HepG2 (cell line): ENCODE measurements around the gene ACTN4. TPM values are rescaled to one million over a fixed set of nuclear protein-coding genes. Genes with fewer than 3 reads are reported as not detected.

ENCODE experiments used
- CBX2 ChIP-seq, 2 experiments: fragments of 200-600 bp in 1 of 2; sonication (generic); formaldehyde crosslinking in 1 of 2; IDR thresholded peaks; 2 replicates each; pipeline versions ENCODE4 v1.7.0 to v1.8.1; 2018 to 2022; ENCODE audit warnings: low read depth in 2 of 2, low read length in 1 of 2, mild to moderate bottlenecking in 1 of 2, missing genetic modification reagents in 1 of 2
- EEA1 ChIP-seq: sonication (generic); formaldehyde crosslinking; IDR thresholded peaks from 2 replicates; pipeline ENCODE4 v1.5.1; 2020; ENCODE audit warnings: mild to moderate bottlenecking, missing genetic modification reagents, borderline replicate concordance
- HHEX ChIP-seq: IDR thresholded peaks from 2 replicates; pipeline ENCODE4 v1.6.1; 2016; ENCODE audit warnings: control low read depth
- JDP2 ChIP-seq: sonication (generic); formaldehyde crosslinking; IDR thresholded peaks from 2 replicates; pipeline ENCODE4 v1.8.1; 2022; ENCODE audit warnings: missing genetic modification reagents, borderline replicate concordance
- RFX3 ChIP-seq: IDR thresholded peaks from 2 replicates; pipeline ENCODE4 v1.6.1; 2016; ENCODE audit warnings: missing biosample characterization, missing genetic modification reagents
- SNAI1 ChIP-seq: sonication (generic); formaldehyde crosslinking; IDR thresholded peaks from 2 replicates; pipeline ENCODE4 v1.5.0; 2020; ENCODE audit warnings: mild to moderate bottlenecking, missing genetic modification reagents, borderline replicate concordance
- TMF1 ChIP-seq: sonication (generic); formaldehyde crosslinking; IDR thresholded peaks from 2 replicates; pipeline ENCODE4 v1.8.1; 2022; ENCODE audit warnings: low read depth, missing genetic modification reagents
- ZFP36L2 ChIP-seq: sonication (generic); formaldehyde crosslinking; IDR thresholded peaks from 2 replicates; pipeline ENCODE4 v1.4.0; 2020; ENCODE audit warnings: missing genetic modification reagents
- ZNF101 ChIP-seq: sonication (generic); formaldehyde crosslinking; IDR thresholded peaks from 2 replicates; pipeline ENCODE4 v1.4.0; 2020; ENCODE audit warnings: mild to moderate bottlenecking, low read depth, missing genetic modification reagents, borderline replicate concordance
- ZNF747 ChIP-seq: sonication (generic); formaldehyde crosslinking; IDR thresholded peaks from 2 replicates; pipeline ENCODE4 v1.8.1; 2023; ENCODE audit warnings: missing genetic modification reagents, mild to moderate bottlenecking, borderline replicate concordance
- ZNF792 ChIP-seq: IDR thresholded peaks from 2 replicates; pipeline ENCODE4 v1.6.1; 2016
- polyA plus RNA-seq, 8 experiments: library from polyadenylated mRNA; depleted of rRNA in 3 of 8; stranded (reverse) in 7 of 8; unstranded in 1 of 8; fragments of >200 nt; fragmentation: Illumina TruSeq in 4 of 8; extraction: Trizol in 4 of 8; gene quantifications; 2 replicates each; pipeline versions ENCODE4 v1.2.1 to v1.2.3, GENCODE V29; 2011 to 2016; ENCODE audit warnings: low read depth in 4 of 8, missing spikeins in 1 of 8, mixed read lengths in 1 of 8; ENCODE audit not compliant: insufficient read depth in 1 of 8
- total RNA-seq, 5 experiments: library from RNA; depleted of rRNA; stranded (reverse); fragments of >200 nt; fragmentation: Illumina TruSeq; extraction: Trizol; gene quantifications; 2 replicates each; pipeline ENCODE4 v1.2.3, GENCODE V29; 2016; ENCODE audit warnings: low read depth in 1 of 5
- TF ChIP-seq, protein P1 (sequence below): sonication (generic); formaldehyde crosslinking; IDR thresholded peaks from 2 replicates; pipeline ENCODE4 v1.4.0; 2020; ENCODE audit warnings: missing genetic modification reagents
- TF ChIP-seq, protein P2 (sequence below): sonication (generic); formaldehyde crosslinking; IDR thresholded peaks from 2 replicates; pipeline ENCODE4 v1.5.0; 2020; ENCODE audit warnings: missing genetic modification reagents, mild to moderate bottlenecking, borderline replicate concordance
- TF ChIP-seq, protein P3 (sequence below): IDR thresholded peaks from 2 replicates; pipeline ENCODE4 v1.6.1; 2016; ENCODE audit warnings: missing compliant biosample characterization, missing genetic modification reagents, borderline replicate concordance
- TF ChIP-seq, protein P4 (sequence below): sonication (generic); formaldehyde crosslinking; IDR thresholded peaks from 2 replicates; pipeline ENCODE4 v1.4.0; 2020; ENCODE audit warnings: missing genetic modification reagents
- TF ChIP-seq, protein P5 (sequence below): sonication (generic); formaldehyde crosslinking; IDR thresholded peaks from 2 replicates; pipeline ENCODE4 v1.4.0; 2020; ENCODE audit warnings: mild to moderate bottlenecking, missing genetic modification reagents, borderline replicate concordance
- TF ChIP-seq, protein P6 (sequence below): sonication (generic); formaldehyde crosslinking; IDR thresholded peaks from 2 replicates; pipeline ENCODE4 v1.5.0; 2020; ENCODE audit warnings: missing genetic modification reagents, mild to moderate bottlenecking, borderline replicate concordance

Gene ACTN4
- total and polyA plus RNA-seq, 2 of the 13 experiments (the other 11 are each of a cell fraction or from before 2014, with no cell fraction given): 171 to 192 TPM

DNA sequence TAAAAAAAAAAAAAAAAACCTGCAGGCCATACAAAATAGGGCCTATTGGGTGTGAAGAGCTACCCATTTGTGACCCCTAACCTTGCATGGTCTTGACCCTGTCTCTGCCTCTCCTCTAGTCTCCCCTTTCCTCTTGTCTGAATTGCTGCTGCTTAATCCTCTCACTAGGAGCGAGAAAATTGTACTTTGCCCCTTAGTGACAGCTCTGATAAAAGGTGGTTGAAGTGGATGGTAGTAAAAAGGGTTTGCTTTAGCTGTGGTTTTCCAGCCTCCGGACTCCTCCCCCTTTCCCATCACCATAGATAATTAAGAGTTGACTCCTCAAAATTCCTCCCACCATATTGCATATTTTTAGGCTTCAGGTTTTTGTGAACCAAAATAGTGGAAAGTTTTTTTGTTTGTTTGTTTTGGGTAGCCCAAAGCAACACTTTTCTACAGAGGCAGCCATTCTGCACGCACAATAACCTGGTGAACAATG, 23.5 kb downstream of the ACTN4 start (continued):
- TF ChIP-seq, protein P1, sequence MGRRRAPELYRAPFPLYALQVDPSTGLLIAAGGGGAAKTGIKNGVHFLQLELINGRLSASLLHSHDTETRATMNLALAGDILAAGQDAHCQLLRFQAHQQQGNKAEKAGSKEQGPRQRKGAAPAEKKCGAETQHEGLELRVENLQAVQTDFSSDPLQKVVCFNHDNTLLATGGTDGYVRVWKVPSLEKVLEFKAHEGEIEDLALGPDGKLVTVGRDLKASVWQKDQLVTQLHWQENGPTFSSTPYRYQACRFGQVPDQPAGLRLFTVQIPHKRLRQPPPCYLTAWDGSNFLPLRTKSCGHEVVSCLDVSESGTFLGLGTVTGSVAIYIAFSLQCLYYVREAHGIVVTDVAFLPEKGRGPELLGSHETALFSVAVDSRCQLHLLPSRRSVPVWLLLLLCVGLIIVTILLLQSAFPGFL (CRISPR knock-in tag): no peak
- TF ChIP-seq JDP2 (CRISPR knock-in tag) (no peak), ZNF747 (CRISPR knock-in tag) (no peak), CBX2 (IDR thresholded peaks at IDR 0.05; ENCODE audit: low read depth, low read length) (no peak), CBX2 (CRISPR knock-in tag; IDR thresholded peaks at IDR 0.05; ENCODE audit: low read depth) (no peak), TMF1 (CRISPR knock-in tag) (no peak), EEA1 (CRISPR knock-in tag) (no peak), ZNF101 (no peak), ZFP36L2 (CRISPR knock-in tag) (no peak), HHEX (CRISPR knock-in tag) (peak; percentile 48; the same call in 1 of the 2 replicates), RFX3 (CRISPR knock-in tag) (no peak), ZNF792 (CRISPR knock-in tag) (no peak), SNAI1 (CRISPR knock-in tag) (no peak)
- TF ChIP-seq, protein P2, sequence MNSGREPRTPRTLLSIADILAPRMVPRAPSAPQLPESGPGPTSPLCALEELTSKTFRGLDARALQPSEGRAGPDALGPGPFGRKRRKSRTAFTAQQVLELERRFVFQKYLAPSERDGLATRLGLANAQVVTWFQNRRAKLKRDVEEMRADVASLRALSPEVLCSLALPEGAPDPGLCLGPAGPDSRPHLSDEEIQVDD (CRISPR knock-in tag): no peak
- TF ChIP-seq, protein P3, sequence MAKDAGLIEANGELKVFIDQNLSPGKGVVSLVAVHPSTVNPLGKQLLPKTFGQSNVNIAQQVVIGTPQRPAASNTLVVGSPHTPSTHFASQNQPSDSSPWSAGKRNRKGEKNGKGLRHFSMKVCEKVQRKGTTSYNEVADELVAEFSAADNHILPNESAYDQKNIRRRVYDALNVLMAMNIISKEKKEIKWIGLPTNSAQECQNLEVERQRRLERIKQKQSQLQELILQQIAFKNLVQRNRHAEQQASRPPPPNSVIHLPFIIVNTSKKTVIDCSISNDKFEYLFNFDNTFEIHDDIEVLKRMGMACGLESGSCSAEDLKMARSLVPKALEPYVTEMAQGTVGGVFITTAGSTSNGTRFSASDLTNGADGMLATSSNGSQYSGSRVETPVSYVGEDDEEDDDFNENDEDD: no peak
- TF ChIP-seq, protein P4, sequence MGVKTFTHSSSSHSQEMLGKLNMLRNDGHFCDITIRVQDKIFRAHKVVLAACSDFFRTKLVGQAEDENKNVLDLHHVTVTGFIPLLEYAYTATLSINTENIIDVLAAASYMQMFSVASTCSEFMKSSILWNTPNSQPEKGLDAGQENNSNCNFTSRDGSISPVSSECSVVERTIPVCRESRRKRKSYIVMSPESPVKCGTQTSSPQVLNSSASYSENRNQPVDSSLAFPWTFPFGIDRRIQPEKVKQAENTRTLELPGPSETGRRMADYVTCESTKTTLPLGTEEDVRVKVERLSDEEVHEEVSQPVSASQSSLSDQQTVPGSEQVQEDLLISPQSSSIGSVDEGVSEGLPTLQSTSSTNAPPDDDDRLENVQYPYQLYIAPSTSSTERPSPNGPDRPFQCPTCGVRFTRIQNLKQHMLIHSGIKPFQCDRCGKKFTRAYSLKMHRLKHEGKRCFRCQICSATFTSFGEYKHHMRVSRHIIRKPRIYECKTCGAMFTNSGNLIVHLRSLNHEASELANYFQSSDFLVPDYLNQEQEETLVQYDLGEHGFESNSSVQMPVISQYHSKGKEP (CRISPR knock-in tag): no peak
- TF ChIP-seq, protein P5, sequence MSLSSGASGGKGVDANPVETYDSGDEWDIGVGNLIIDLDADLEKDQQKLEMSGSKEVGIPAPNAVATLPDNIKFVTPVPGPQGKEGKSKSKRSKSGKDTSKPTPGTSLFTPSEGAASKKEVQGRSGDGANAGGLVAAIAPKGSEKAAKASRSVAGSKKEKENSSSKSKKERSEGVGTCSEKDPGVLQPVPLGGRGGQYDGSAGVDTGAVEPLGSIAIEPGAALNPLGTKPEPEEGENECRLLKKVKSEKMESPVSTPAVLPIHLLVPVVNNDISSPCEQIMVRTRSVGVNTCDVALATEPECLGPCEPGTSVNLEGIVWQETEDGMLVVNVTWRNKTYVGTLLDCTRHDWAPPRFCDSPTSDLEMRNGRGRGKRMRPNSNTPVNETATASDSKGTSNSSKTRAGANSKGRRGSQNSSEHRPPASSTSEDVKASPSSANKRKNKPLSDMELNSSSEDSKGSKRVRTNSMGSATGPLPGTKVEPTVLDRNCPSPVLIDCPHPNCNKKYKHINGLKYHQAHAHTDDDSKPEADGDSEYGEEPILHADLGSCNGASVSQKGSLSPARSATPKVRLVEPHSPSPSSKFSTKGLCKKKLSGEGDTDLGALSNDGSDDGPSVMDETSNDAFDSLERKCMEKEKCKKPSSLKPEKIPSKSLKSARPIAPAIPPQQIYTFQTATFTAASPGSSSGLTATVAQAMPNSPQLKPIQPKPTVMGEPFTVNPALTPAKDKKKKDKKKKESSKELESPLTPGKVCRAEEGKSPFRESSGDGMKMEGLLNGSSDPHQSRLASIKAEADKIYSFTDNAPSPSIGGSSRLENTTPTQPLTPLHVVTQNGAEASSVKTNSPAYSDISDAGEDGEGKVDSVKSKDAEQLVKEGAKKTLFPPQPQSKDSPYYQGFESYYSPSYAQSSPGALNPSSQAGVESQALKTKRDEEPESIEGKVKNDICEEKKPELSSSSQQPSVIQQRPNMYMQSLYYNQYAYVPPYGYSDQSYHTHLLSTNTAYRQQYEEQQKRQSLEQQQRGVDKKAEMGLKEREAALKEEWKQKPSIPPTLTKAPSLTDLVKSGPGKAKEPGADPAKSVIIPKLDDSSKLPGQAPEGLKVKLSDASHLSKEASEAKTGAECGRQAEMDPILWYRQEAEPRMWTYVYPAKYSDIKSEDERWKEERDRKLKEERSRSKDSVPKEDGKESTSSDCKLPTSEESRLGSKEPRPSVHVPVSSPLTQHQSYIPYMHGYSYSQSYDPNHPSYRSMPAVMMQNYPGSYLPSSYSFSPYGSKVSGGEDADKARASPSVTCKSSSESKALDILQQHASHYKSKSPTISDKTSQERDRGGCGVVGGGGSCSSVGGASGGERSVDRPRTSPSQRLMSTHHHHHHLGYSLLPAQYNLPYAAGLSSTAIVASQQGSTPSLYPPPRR: 0 out of 2 replicates have a peak, but pooled peaks have one; percentile 12
- TF ChIP-seq, protein P6, sequence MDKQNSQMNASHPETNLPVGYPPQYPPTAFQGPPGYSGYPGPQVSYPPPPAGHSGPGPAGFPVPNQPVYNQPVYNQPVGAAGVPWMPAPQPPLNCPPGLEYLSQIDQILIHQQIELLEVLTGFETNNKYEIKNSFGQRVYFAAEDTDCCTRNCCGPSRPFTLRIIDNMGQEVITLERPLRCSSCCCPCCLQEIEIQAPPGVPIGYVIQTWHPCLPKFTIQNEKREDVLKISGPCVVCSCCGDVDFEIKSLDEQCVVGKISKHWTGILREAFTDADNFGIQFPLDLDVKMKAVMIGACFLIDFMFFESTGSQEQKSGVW: no peak
